ENCODE results near the gene U2AF1L4.

The U2AF1L4 gene

GRCh38 chr19:35756377-35757230 is 11.4 kb upstream of the U2AF1L4 start, which contains the start of gene HSPB6:
TSS of gene HSPB6 (minus strand) at chr19:35757029. CDS start at chr19:35757008, 21 bp downstream.
- no peak for FAIRE-seq

- no peak for FAIRE-seq
Observed at GRCh38 chr19:35755550-35756376, 10.5 kb upstream of the U2AF1L4 start.

- no peak for FAIRE-seq
Observed at GRCh38 chr19:35755131-35755549, 9.9 kb upstream of the U2AF1L4 start.

GRCh38 chr19:35754370-35755130 is 9.3 kb upstream of the U2AF1L4 start:
- FAIRE-seq = no peak

GRCh38 chr19:35753634-35754369 is 8.6 kb upstream of the U2AF1L4 start:
- FAIRE-seq = no peak

- no peak for FAIRE-seq
Observed at GRCh38 chr19:35752746-35753350, 7.6 kb upstream of the U2AF1L4 start.

- FAIRE-seq = no peak
Observed at GRCh38 chr19:35751839-35752745, 6.9 kb upstream of the U2AF1L4 start.

GRCh38 chr19:35750167-35750566 is 4.9 kb upstream of the U2AF1L4 start:
- no peak for FAIRE-seq

GRCh38 chr19:35748106-35749020 is 3.1 kb upstream of the U2AF1L4 start, which contains the start of gene LIN37:
TSS of gene LIN37 (plus strand) at chr19:35748576. CDS start at chr19:35748725, 149 bp downstream.
- peak; percentile 97 for FAIRE-seq

- FAIRE-seq = no peak
Observed at GRCh38 chr19:35746531-35746930, 1.3 kb upstream of the U2AF1L4 start.

GRCh38 chr19:35746087-35746462 is 857 bp upstream of the U2AF1L4 start:
- no peak for FAIRE-seq

GRCh38 chr19:35744430-35745327 is 539 bp downstream of the U2AF1L4 start:
- FAIRE-seq = peak; percentile 56

- FAIRE-seq = no peak
Observed at GRCh38 chr19:35743640-35744429, 1.4 kb downstream of the U2AF1L4 start.

- no peak for FAIRE-seq
Observed at GRCh38 chr19:35742121-35742724, 3.0 kb downstream of the U2AF1L4 start, which contains the start of gene IGFLR1. TSS of gene IGFLR1 (minus strand) at chr19:35742452. CDS start at chr19:35741180, 1,272 bp downstream.

GRCh38 chr19:35741203-35741515 is 4.1 kb downstream of the U2AF1L4 start:
- no peak for FAIRE-seq

GRCh38 chr19:35740423-35741202 is 4.6 kb downstream of the U2AF1L4 start:
- FAIRE-seq = peak; percentile 56

Measured in TTC549 (cell line).